ENCODE results near the gene VPS26C.

- TF ChIP-seq REST (IDR thresholded peaks at IDR 0.05; ENCODE audit: insufficient read depth in 1 of 2, low read depth in 2 of 2, low read length in 2 of 2) (no peak), FOXP2 (optimal IDR thresholded peaks at IDR 0.05; ENCODE audit: borderline replicate concordance, extremely low read depth, extremely low read length, insufficient read depth) (no peak), TAF1 (IDR thresholded peaks at IDR 0.05; ENCODE audit: borderline replicate concordance, insufficient read depth, low read length) (no peak), SIN3A (IDR thresholded peaks at IDR 0.05; ENCODE audit: borderline replicate concordance, insufficient read depth, low read length) (no peak), POLR2AphosphoS5 (IDR thresholded peaks at IDR 0.05; ENCODE audit: low read depth, low read length) (no peak)
Measured at GRCh38 chr21:37208741-37209225, 58.4 kb downstream of the VPS26C start.

Measured in PFSK-1 (cell line).